Stimulated activated CD4-positive, alpha-beta T cell treated with anti-CD3 and anti-CD28 coated beads, Interleukin-15, amount 100 ng/mL, for 48 hours (primary cell): ENCODE measurements around the gene ST3GAL6.

ENCODE experiments used
- DNase-seq, 2 donors: peaks; one replicate each; pipeline ENCODE4 v3.0.0-alpha.2; 2020; ENCODE audit warnings: low read depth in 2 of 2

ST3GAL6 gene

GRCh38 chr3:98763076-98763475 lies at the start of gene ST3GAL6:
Gene ST3GAL6 (plus strand): TSS chr3:98763340. CDS start chr3:98768441, 5,101 bp downstream.
- no peak for DNase-seq

- DNase-seq: no peak
Measured at GRCh38 chr3:98713984-98714383, 49.2 kb upstream of the ST3GAL6 start.

GRCh38 chr3:98717584-98717983 lies 45.6 kb upstream of the ST3GAL6 start:
- no peak for DNase-seq

GRCh38 chr3:98718730-98719129 lies 44.4 kb upstream of the ST3GAL6 start:
- DNase-seq: no peak

GRCh38 chr3:98721776-98722175 lies 41.4 kb upstream of the ST3GAL6 start:
- no peak for DNase-seq

- no peak for DNase-seq
Measured at GRCh38 chr3:98722389-98722788, 40.8 kb upstream of the ST3GAL6 start.

- DNase-seq: no peak
Measured at GRCh38 chr3:98725352-98725751, 37.8 kb upstream of the ST3GAL6 start.

GRCh38 chr3:98726084-98726483 lies 37.1 kb upstream of the ST3GAL6 start:
- no peak for DNase-seq

- no peak for DNase-seq
Measured at GRCh38 chr3:98727638-98728037, 35.5 kb upstream of the ST3GAL6 start.

- DNase-seq: no peak
Measured at GRCh38 chr3:98728672-98729071, 34.5 kb upstream of the ST3GAL6 start.

- DNase-seq: no peak
Measured at GRCh38 chr3:98730338-98730737, 32.8 kb upstream of the ST3GAL6 start.

- no peak for DNase-seq
Measured at GRCh38 chr3:98730886-98731537, 32.1 kb upstream of the ST3GAL6 start.

- no peak for DNase-seq
Measured at GRCh38 chr3:98731720-98732285, 31.3 kb upstream of the ST3GAL6 start.

- DNase-seq: no peak
Measured at GRCh38 chr3:98732286-98733052, 30.7 kb upstream of the ST3GAL6 start.

GRCh38 chr3:98733053-98733811 lies 29.9 kb upstream of the ST3GAL6 start:
- no peak for DNase-seq

GRCh38 chr3:98733812-98734281 lies 29.3 kb upstream of the ST3GAL6 start:
- DNase-seq: no peak

GRCh38 chr3:98734306-98734705 lies 28.8 kb upstream of the ST3GAL6 start:
- no peak for DNase-seq

GRCh38 chr3:98734735-98735134 lies 28.4 kb upstream of the ST3GAL6 start:
- no peak for DNase-seq

GRCh38 chr3:98735296-98735695 lies 27.8 kb upstream of the ST3GAL6 start:
- DNase-seq: no peak

GRCh38 chr3:98735761-98736269 lies 27.3 kb upstream of the ST3GAL6 start:
- DNase-seq: no peak

- DNase-seq: no peak
Measured at GRCh38 chr3:98737301-98737700, 25.8 kb upstream of the ST3GAL6 start.

GRCh38 chr3:98739266-98739665 lies 23.9 kb upstream of the ST3GAL6 start:
- no peak for DNase-seq
